ENCODE data around the gene SKAP1. TPM values are rescaled to one million over a fixed set of nuclear protein-coding genes. Genes with fewer than 3 reads are reported as not detected.
"Not testable (repeated sequence)": the region's sequence is repeated elsewhere in the genome, so short reads cannot be mapped to it uniquely, and the experiment has no call there.

Gene SKAP1
- total RNA-seq, 1 donor from 2014 or later = 0.69 TPM

DNA sequence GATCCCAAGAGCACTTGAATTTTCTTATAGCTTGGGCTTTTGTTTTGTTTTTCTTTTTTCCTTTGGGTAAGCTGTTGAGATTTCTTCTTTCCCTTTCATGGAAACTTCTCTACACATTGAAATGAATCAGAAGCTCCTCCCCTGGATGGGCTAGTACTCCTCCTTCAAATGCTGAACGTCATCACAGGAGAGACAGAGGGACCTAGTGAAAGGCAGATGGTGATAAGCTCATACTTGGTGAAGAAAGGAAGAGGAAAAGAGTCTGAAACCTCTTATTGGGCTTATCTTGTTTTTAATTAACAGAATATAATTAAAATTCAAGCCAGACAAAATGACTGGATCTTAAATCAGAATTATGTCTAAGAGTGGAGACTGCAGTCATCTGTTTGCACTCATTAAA lies 175.1 kb downstream of the SKAP1 start:
- no peak overlapping the region for H3K4me3 Mint-ChIP-seq (ENCODE audit: low read depth)
- peaks cover 2% of the 10 kb centered on the region for H3K4me1 Mint-ChIP-seq (ENCODE audit: low read depth)
- H3K27me3 Mint-ChIP-seq = peaks cover 42% of the 10 kb centered on the region
- no peak for DNase-seq (ENCODE audit: low spot score, unreplicated experiment)
- H3K36me3 Mint-ChIP-seq (ENCODE audit: insufficient read depth) = no peaks in the 10 kb centered on the region
- H3K27ac Mint-ChIP-seq = no peak overlapping the region
- TF ChIP-seq, protein P1, sequence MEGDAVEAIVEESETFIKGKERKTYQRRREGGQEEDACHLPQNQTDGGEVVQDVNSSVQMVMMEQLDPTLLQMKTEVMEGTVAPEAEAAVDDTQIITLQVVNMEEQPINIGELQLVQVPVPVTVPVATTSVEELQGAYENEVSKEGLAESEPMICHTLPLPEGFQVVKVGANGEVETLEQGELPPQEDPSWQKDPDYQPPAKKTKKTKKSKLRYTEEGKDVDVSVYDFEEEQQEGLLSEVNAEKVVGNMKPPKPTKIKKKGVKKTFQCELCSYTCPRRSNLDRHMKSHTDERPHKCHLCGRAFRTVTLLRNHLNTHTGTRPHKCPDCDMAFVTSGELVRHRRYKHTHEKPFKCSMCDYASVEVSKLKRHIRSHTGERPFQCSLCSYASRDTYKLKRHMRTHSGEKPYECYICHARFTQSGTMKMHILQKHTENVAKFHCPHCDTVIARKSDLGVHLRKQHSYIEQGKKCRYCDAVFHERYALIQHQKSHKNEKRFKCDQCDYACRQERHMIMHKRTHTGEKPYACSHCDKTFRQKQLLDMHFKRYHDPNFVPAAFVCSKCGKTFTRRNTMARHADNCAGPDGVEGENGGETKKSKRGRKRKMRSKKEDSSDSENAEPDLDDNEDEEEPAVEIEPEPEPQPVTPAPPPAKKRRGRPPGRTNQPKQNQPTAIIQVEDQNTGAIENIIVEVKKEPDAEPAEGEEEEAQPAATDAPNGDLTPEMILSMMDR (IDR thresholded peaks at IDR 0.05; ENCODE audit: unreplicated experiment) = no peak
- no peaks in the 10 kb centered on the region for H3K9me3 Mint-ChIP-seq (ENCODE audit: low read depth)

DNA sequence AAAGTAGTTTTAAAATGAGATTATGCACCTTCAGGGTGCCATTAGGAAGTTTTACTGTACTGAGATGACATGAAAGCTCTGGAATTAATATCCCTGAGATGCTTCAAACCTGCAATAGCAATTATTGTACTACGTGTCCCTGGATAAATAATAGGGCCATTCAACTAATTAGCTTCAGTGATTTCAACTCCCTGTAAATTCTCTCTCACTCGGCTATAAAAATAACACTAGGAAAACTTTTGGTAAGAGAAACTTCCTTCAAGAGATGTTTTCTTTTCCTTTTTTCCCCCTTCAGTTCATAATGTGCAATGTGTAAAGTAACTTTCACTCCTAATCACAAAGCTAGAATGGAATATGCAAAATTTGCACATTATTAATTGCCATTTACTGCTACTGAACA lies 176.0 kb downstream of the SKAP1 start:
- Mint-ChIP-seq H3K27me3 (peaks cover 42% of the 10 kb centered on the region), H3K36me3 (ENCODE audit: insufficient read depth) (no peaks in the 10 kb centered on the region), H3K27ac (no peak overlapping the region), H3K4me3 (ENCODE audit: low read depth) (no peak overlapping the region), H3K4me1 (ENCODE audit: low read depth) (no peaks in the 10 kb centered on the region), H3K9me3 (ENCODE audit: low read depth) (no peaks in the 10 kb centered on the region)
- TF ChIP-seq, protein P1 (IDR thresholded peaks at IDR 0.05; ENCODE audit: unreplicated experiment) = no peak
- no peak for DNase-seq (ENCODE audit: low spot score, unreplicated experiment)

DNA sequence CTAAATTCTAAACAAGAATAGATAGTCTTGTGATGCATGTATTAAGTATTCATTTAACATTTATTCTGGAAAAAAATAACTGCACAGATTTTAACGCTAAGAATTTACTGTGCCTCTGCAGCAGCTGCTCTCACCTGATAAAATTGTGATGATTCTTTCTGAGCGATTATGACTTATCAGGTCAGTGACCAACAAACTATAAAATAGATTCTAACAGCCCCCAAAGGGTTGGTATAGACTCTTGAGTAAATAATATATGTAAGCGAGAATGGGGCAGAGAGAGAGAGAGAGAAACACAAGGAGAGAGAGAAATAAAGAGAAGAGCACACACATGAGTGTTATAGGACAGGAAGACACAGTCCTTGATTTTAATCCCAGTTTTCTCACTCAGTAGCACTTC lies 178.1 kb downstream of the SKAP1 start:
- Mint-ChIP-seq H3K9me3 (ENCODE audit: low read depth) (no peaks in the 10 kb centered on the region), H3K36me3 (ENCODE audit: insufficient read depth) (no peaks in the 10 kb centered on the region), H3K27ac (no peak overlapping the region), H3K4me1 (ENCODE audit: low read depth) (peaks cover 4% of the 10 kb centered on the region), H3K4me3 (ENCODE audit: low read depth) (no peak overlapping the region), H3K27me3 (peaks cover 29% of the 10 kb centered on the region)
- DNase-seq (ENCODE audit: low spot score, unreplicated experiment) = no peak
- TF ChIP-seq, protein P1 (IDR thresholded peaks at IDR 0.05; ENCODE audit: unreplicated experiment) = no peak

DNA sequence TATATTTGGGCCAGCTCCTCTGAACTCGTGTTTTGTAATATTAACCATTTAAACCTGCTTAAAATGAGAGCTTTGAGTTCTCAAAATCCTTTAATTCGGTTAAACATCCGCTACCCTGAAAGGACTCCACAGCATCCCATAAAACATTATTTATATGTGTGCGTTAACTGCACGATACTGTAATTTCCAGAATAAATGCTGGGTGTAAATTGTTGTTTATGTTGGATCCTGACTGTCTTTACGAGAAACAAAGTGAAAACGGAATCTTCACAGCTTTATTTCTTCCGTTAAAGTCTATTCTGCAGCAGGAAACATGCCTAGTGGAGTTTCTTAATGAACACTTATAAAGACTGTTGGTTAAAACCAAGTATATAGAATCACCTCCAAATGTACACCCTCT lies 179.1 kb downstream of the SKAP1 start:
- Mint-ChIP-seq H3K27me3 (peaks cover 27% of the 10 kb centered on the region), H3K4me3 (ENCODE audit: low read depth) (no peak overlapping the region), H3K36me3 (ENCODE audit: insufficient read depth) (no peaks in the 10 kb centered on the region), H3K9me3 (ENCODE audit: low read depth) (no peaks in the 10 kb centered on the region), H3K27ac (no peak overlapping the region), H3K4me1 (ENCODE audit: low read depth) (peaks cover 8% of the 10 kb centered on the region)
- TF ChIP-seq, protein P1 (IDR thresholded peaks at IDR 0.05; ENCODE audit: unreplicated experiment) = no peak
- DNase-seq (ENCODE audit: low spot score, unreplicated experiment) = no peak

DNA sequence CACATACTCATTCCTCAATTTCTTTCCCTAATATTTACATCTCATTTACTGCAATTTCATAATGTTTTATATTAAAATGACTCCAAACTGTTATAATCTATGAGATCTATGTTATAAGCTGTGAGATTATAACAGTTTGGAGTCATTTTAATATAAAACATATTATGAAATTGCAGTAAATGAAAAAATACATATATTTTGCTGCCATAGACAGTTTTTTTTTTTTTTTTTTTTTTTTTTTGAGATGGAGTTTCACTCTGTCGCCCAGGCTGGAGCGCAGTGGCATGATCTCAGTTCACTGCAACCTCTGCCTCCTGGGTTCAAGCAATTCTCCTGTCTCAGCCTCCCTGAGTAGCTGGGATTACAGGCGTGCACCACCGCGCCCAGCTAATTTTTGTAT lies 180.0 kb downstream of the SKAP1 start:
- not testable (repeated sequence) for H3K27ac Mint-ChIP-seq; H3K36me3 Mint-ChIP-seq (ENCODE audit: insufficient read depth); H3K9me3 Mint-ChIP-seq (ENCODE audit: low read depth); H3K4me1 Mint-ChIP-seq (ENCODE audit: low read depth); DNase-seq (ENCODE audit: low spot score, unreplicated experiment); H3K4me3 Mint-ChIP-seq (ENCODE audit: low read depth)
- H3K27me3 Mint-ChIP-seq = peaks cover 22% of the 10 kb centered on the region

DNA sequence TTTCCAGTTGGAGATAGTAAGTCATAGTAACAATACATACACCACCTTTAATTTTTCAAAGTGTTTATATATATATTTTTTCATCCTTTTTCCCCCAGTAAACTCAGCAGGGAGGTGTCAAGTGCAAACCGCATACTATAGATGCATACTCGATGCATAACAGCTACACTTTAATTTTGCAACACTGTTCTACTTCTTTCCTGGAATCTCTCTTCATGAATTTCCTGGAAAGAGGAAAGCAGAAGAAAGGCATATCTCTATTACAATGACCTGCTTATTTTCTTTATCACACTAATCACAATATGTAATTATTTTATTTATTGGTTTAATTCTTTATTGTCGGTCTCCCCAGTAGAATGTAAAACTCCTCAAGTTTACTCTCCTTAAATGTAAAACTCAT lies 182.4 kb downstream of the SKAP1 start:
- Mint-ChIP-seq H3K4me1 (ENCODE audit: low read depth) (peaks cover 17% of the 10 kb centered on the region), H3K4me3 (ENCODE audit: low read depth) (no peak overlapping the region), H3K36me3 (ENCODE audit: insufficient read depth) (no peaks in the 10 kb centered on the region), H3K27me3 (peaks cover 11% of the 10 kb centered on the region), H3K9me3 (ENCODE audit: low read depth) (no peaks in the 10 kb centered on the region), H3K27ac (no peak overlapping the region)
- DNase-seq (ENCODE audit: low spot score, unreplicated experiment) = no peak
- TF ChIP-seq, protein P1 (IDR thresholded peaks at IDR 0.05; ENCODE audit: unreplicated experiment) = no peak

Data from progenitor cell of endocrine pancreas (in vitro differentiated cells).